IMR-90 (cell line): Measurements from ENCODE around the gene PSMG4. TPM values are rescaled to one million over a fixed set of nuclear protein-coding genes. Genes with fewer than 3 reads are reported as not detected.

Experiments
- ATAC-seq: fragments of 200-7000 bp; cut with Tn5 transposase; 2 replicates; pipeline ENCODE4 v1.9.1; 2020; ENCODE audit warnings: low read depth, mild to moderate bottlenecking, moderate library complexity
- BruUV-seq: library from RNA; stranded (reverse); fragments of 400-500 nt; replicated peaks from 2 replicates; lab custom pipeline; 2021; lab: Mats Ljungman, UMichigan
- CTCF ChIA-PET: fragments of 300-600 bp; formaldehyde crosslinking; extraction: SDS; loops from one replicate; lab custom pipeline; 2021; ENCODE audit warnings: antibody characterized with exemption; lab: Yijun Ruan, JAX
- POLR2A ChIA-PET: fragments of 300-600 bp; sonication (Branson Sonifier 250); formaldehyde crosslinking; loops from one replicate; lab custom pipeline; 2022; ENCODE audit warnings: antibody characterized with exemption; ENCODE audit not compliant: unreplicated experiment; lab: Charles Lee
- DNase-seq: peaks from one replicate; pipeline ENCODE4 v3.0.0; 2013
- H2AFZ ChIP-seq: replicated peaks from 2 replicates; pipeline ENCODE3; 2013; ENCODE audit warnings: low read length, mild to moderate bottlenecking; ENCODE audit not compliant: poor library complexity
- H2AK5ac ChIP-seq: 2 replicates; pipeline ENCODE4 v1.6.1; 2013; ENCODE audit warnings: low read depth, low read length, inconsistent platforms
- H2AK9ac ChIP-seq: replicated peaks from 2 replicates; pipeline ENCODE3; 2013; ENCODE audit warnings: mild to moderate bottlenecking, low read depth, low read length, moderate library complexity; ENCODE audit not compliant: poor library complexity
- H2BK120ac ChIP-seq: 2 replicates; pipeline ENCODE4 v1.6.1; 2013; ENCODE audit warnings: low read depth, low read length, inconsistent platforms
- H2BK15ac ChIP-seq: 3 replicates; pipeline ENCODE4 v1.6.1; 2013; ENCODE audit warnings: low read depth, low read length, inconsistent platforms
- H2BK20ac ChIP-seq: 2 replicates; pipeline ENCODE4 v1.6.1; 2013; ENCODE audit warnings: low read depth, mild to moderate bottlenecking, inconsistent platforms, low read length, moderate library complexity
- H2BK5ac ChIP-seq: 2 replicates; pipeline ENCODE4 v1.6.1; 2013; ENCODE audit warnings: mild to moderate bottlenecking, low read depth, low read length, inconsistent platforms; ENCODE audit not compliant: poor library complexity, severe bottlenecking
- H3K14ac ChIP-seq: replicated peaks from 2 replicates; pipeline ENCODE4 v1.6.1; 2013; ENCODE audit warnings: low read depth, low read length, inconsistent platforms
- H3K18ac ChIP-seq: 2 replicates; pipeline ENCODE4 v1.6.1; 2013; ENCODE audit warnings: low read depth, low read length, control low read depth
- H3K23ac ChIP-seq: 2 replicates; pipeline ENCODE4 v1.6.1; 2013; ENCODE audit warnings: low read depth, low read length, inconsistent platforms
- H3K27ac ChIP-seq: 2 replicates; pipeline ENCODE4 v1.5.1; 2013; ENCODE audit warnings: mild to moderate bottlenecking, control low read depth, low read length; ENCODE audit not compliant: insufficient read depth
- H3K27me3 ChIP-seq: 2 replicates; pipeline ENCODE4 v1.6.1; 2013; ENCODE audit warnings: low read length; ENCODE audit not compliant: control insufficient read depth, insufficient read depth
- H3K36me3 ChIP-seq: 2 replicates; pipeline ENCODE4 v1.6.1; 2013; ENCODE audit warnings: low read length, mixed read lengths; ENCODE audit not compliant: control insufficient read depth, insufficient read depth
- H3K4ac ChIP-seq: 2 replicates; pipeline ENCODE4 v1.6.1; 2013; ENCODE audit warnings: low read depth, low read length, inconsistent platforms
- H3K4me1 ChIP-seq: 2 replicates; pipeline ENCODE4 v1.6.1; 2013; ENCODE audit warnings: low read length, mixed read lengths; ENCODE audit not compliant: control insufficient read depth, insufficient read depth
- H3K4me2 ChIP-seq: 2 replicates; pipeline ENCODE4 v1.6.1; 2013; ENCODE audit warnings: low read depth, mild to moderate bottlenecking, control low read depth, low read length, moderate library complexity
- H3K4me3 ChIP-seq: 2 replicates; pipeline ENCODE4 v1.5.1; 2013; ENCODE audit warnings: low read depth, mild to moderate bottlenecking, control low read depth, low read length, moderate library complexity; ENCODE audit not compliant: insufficient read depth
- H3K56ac ChIP-seq: 2 replicates; pipeline ENCODE4 v1.6.1; 2013; ENCODE audit warnings: low read length, inconsistent platforms; ENCODE audit not compliant: insufficient read depth; ENCODE audit errors: extremely low read depth
- H3K79me1 ChIP-seq, 2 experiments: 2 replicates each; pipeline ENCODE4 v1.6.1; 2013; ENCODE audit warnings: low read length in 2 of 2, inconsistent platforms in 1 of 2, low read depth in 1 of 2
- H3K9ac ChIP-seq: 2 replicates; pipeline ENCODE4 v1.6.1; 2013; ENCODE audit warnings: low read depth, low read length, control low read depth
- H3K9me1 ChIP-seq: 2 replicates; pipeline ENCODE4 v1.6.1; 2013; ENCODE audit warnings: low read length, inconsistent platforms; ENCODE audit not compliant: insufficient read depth
- H3K9me3 ChIP-seq: 2 replicates; pipeline ENCODE4 v1.6.1; 2013; ENCODE audit warnings: low read length; ENCODE audit not compliant: control insufficient read depth, insufficient read depth
- H4K20me1 ChIP-seq: 2 replicates; pipeline ENCODE4 v1.6.1; 2013; ENCODE audit warnings: low read length, inconsistent platforms; ENCODE audit not compliant: insufficient read depth
- H4K5ac ChIP-seq: 2 replicates; pipeline ENCODE4 v1.6.1; 2013; ENCODE audit warnings: mild to moderate bottlenecking, low read depth, low read length, control low read depth
- H4K8ac ChIP-seq, 2 experiments: 2 replicates each; pipeline ENCODE4 v1.6.1; 2013; ENCODE audit warnings: low read depth in 2 of 2, low read length in 2 of 2, control low read depth in 1 of 2, inconsistent platforms in 1 of 2
- H4K91ac ChIP-seq: 2 replicates; pipeline ENCODE4 v1.6.1; 2013; ENCODE audit warnings: low read depth, low read length, inconsistent platforms; ENCODE audit not compliant: insufficient read depth
- CEBPB ChIP-seq: IDR thresholded peaks from 2 replicates; pipeline ENCODE4 v1.6.1; 2012; ENCODE audit warnings: low read depth, low read length, improper control_type of control experiment
- MAZ ChIP-seq: IDR thresholded peaks from 2 replicates; pipeline ENCODE4 v1.6.1; 2012; ENCODE audit warnings: low read depth, mild to moderate bottlenecking, low read length, improper control_type of control experiment, moderate library complexity, borderline replicate concordance
- NFE2L2 ChIP-seq: fragments of 150-350 bp; IDR thresholded peaks from 2 replicates; pipeline ENCODE4 v1.6.1; 2016; ENCODE audit warnings: low read depth, mild to moderate bottlenecking, low read length
- WGBS, 2 experiments: methylation state at CpG; one replicate each; pipeline versions ENCODE4 v1.1.5 to v1.1.7; 2013; ENCODE audit warnings: missing lambda C conversion rate in 2 of 2; ENCODE audit not compliant: insufficient read length in 1 of 2; ENCODE audit errors: extremely low coverage in 2 of 2; 5-methylcytosine and 5-hydroxymethylcytosine counted together
- dilution Hi-C: fragments of 300-500 bp; cut with HindIII; formaldehyde crosslinking; loops from one replicate; pipeline ENCODE4 v1.14.3; 2018; ENCODE audit warnings: low sequenced_read_pairs; ENCODE audit not compliant: unreplicated experiment
- in situ Hi-C: fragments of 300-500 bp; cut with MboI; formaldehyde crosslinking; loops from 3 replicates; pipeline ENCODE4 v1.14.3; 2019; ENCODE audit warnings: low sequenced_read_pairs, inconsistent platforms, mixed read lengths
- intact Hi-C: fragments of 100-400 bp; cut with micrococcal nuclease; formaldehyde crosslinking; loops from 2 replicates; pipeline ENCODE4 v1.10.0; 2022
- polyA plus RNA-seq, 3 experiments: library from polyadenylated mRNA; depleted of rRNA; stranded (reverse); fragments of >200 nt; gene quantifications; 2 replicates each; pipeline ENCODE4 v1.2.3, GENCODE V29; 2012; ENCODE audit warnings: low replicate concordance in 1 of 3
- total RNA-seq: library from RNA; depleted of rRNA; stranded (reverse); fragments of >200 nt; gene quantifications from 2 replicates; pipeline ENCODE4 v1.2.3, GENCODE V29; 2012

The PSMG4 gene
- total and polyA plus RNA-seq, 2 of the 4 experiments (the other 2 are of a cell fraction): 5.6 to 13.4 TPM

DNA sequence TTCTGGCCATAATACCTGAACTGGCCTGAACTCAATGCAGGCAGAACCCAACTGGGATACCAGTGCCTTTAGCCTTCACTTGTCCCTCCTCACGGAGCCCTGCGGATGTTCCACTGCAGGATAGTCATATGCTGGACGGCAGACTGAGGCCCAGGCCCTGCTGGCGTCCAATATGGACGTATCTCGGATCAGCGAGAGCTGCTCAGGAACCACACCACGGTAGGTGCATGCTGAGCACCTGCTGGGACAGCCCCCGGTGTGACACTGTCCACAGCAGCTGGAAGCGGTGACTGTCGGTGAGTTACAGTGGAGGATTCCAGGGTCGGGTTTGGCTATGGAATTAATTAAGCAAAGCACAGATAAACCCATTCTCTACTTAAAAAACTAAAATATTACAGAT lies 48.7 kb downstream of the PSMG4 start:
- TF ChIP-seq MAZ: no peak
- no peak for TF ChIP-seq NFE2L2
- TF ChIP-seq CEBPB: no peak
- no peak overlapping the region for H3K27ac ChIP-seq
- H3K9me3 ChIP-seq: peaks cover 10% of the 10 kb centered on the region
- H2BK120ac ChIP-seq: no peak overlapping the region
- H2AFZ ChIP-seq: no peak overlapping the region
- H3K14ac ChIP-seq: no peak overlapping the region
- no peaks in the 10 kb centered on the region for H3K36me3 ChIP-seq
- no peak overlapping the region for H4K8ac ChIP-seq
- H3K9me1 ChIP-seq: no peaks in the 10 kb centered on the region
- ATAC-seq (no peak), DNase-seq (no peak)
- H2AK9ac ChIP-seq: no peak overlapping the region
- no peak overlapping the region for H3K4ac ChIP-seq
- no peak overlapping the region for H3K18ac ChIP-seq
- no peak overlapping the region for H4K91ac ChIP-seq
- no peaks in the 10 kb centered on the region for H4K20me1 ChIP-seq
- H2AK5ac ChIP-seq: no peak overlapping the region
- H3K56ac ChIP-seq: no peak overlapping the region
- peaks cover 30% of the 10 kb centered on the region for H3K27me3 ChIP-seq
- dilution Hi-C loops (no loop called here), in situ Hi-C loops (no loop called here), intact Hi-C loops (no loop called here)
- H2BK15ac ChIP-seq: no peak overlapping the region
- H3K79me1 ChIP-seq: no peaks in the 10 kb centered on the region
- no peak overlapping the region for H3K4me3 ChIP-seq
- no peak overlapping the region for H3K4me2 ChIP-seq
- H3K9ac ChIP-seq: no peak overlapping the region
- no TSS peak for BruUV-seq
- no peaks in the 10 kb centered on the region for H3K4me1 ChIP-seq
- POLR2A ChIA-PET: no interaction called here
- no peak overlapping the region for H2BK5ac ChIP-seq
- CTCF ChIA-PET: no interaction called here
- H3K23ac ChIP-seq: no peak overlapping the region
- no peak overlapping the region for H2BK20ac ChIP-seq
- no CpG with 5 or more reads among the region's 12 CpGs for WGBS, 2 experiments
- H4K5ac ChIP-seq: no peak overlapping the region
